HEK293T (cell line): Measurements from ENCODE around the gene CPSF4L.
"Not testable (repeated sequence)": the region's sequence is repeated elsewhere in the genome, so short reads cannot be mapped to it uniquely, and the experiment has no call there.

ENCODE experiments used
- CTCF ChIA-PET: fragments of 350-600 bp; formaldehyde crosslinking; extraction: SDS; loops from one replicate; lab custom pipeline; 2021; ENCODE audit warnings: antibody characterized with exemption, inconsistent platforms; lab: Yijun Ruan, JAX
- POLR2A ChIA-PET: fragments of 350-600 bp; formaldehyde crosslinking; extraction: SDS; loops from one replicate; lab custom pipeline; 2020; ENCODE audit warnings: antibody characterized with exemption, inconsistent platforms; lab: Yijun Ruan, JAX
- DNase-seq: peaks from one replicate; pipeline ENCODE4 v3.0.0; 2012; ENCODE audit warnings: mixed read lengths; ENCODE audit errors: extremely low spot score
- ARNT ChIP-seq: fragments of 450-650 bp; IDR thresholded peaks from 2 replicates; pipeline ENCODE4 v1.6.1; 2017; ENCODE audit warnings: mild to moderate bottlenecking
- BHLHE40 ChIP-seq: fragments of 450-650 bp; IDR thresholded peaks from 2 replicates; pipeline ENCODE4 v1.6.1; 2016; ENCODE audit warnings: mild to moderate bottlenecking, moderate library complexity, borderline replicate concordance
- CTBP1 ChIP-seq: fragments of 450-650 bp; IDR thresholded peaks from 2 replicates; pipeline ENCODE4 v1.6.1; 2016; ENCODE audit warnings: borderline replicate concordance
- ELF4 ChIP-seq: fragments of 450-650 bp; IDR thresholded peaks from 2 replicates; pipeline ENCODE4 v1.6.1; 2017; ENCODE audit warnings: antibody characterized with exemption
- FOXA1 ChIP-seq: fragments of 450-650 bp; IDR thresholded peaks from 2 replicates; pipeline ENCODE4 v1.6.1; 2016; ENCODE audit warnings: mild to moderate bottlenecking
- FOXK2 ChIP-seq: fragments of 450-650 bp; IDR thresholded peaks from 2 replicates; pipeline ENCODE4 v1.6.1; 2016; ENCODE audit warnings: mild to moderate bottlenecking
- FOXM1 ChIP-seq: fragments of 450-650 bp; IDR thresholded peaks from 2 replicates; pipeline ENCODE4 v1.6.1; 2017; ENCODE audit warnings: mild to moderate bottlenecking, borderline replicate concordance
- HDGF ChIP-seq: fragments of 450-650 bp; IDR thresholded peaks from 2 replicates; pipeline ENCODE4 v1.6.1; 2017; ENCODE audit warnings: antibody characterized with exemption, borderline replicate concordance
- L3MBTL2 ChIP-seq: fragments of 450-650 bp; conservative IDR thresholded peaks from 2 replicates; pipeline ENCODE4 v1.6.1; 2016; ENCODE audit warnings: mild to moderate bottlenecking
- LEF1 ChIP-seq: fragments of 450-650 bp; IDR thresholded peaks from 2 replicates; pipeline ENCODE4 v1.6.1; 2017; ENCODE audit warnings: mild to moderate bottlenecking, borderline replicate concordance
- NFRKB ChIP-seq: fragments of 450-650 bp; IDR thresholded peaks from 2 replicates; pipeline ENCODE4 v1.6.1; 2016; ENCODE audit warnings: mild to moderate bottlenecking, moderate library complexity
- PKNOX1 ChIP-seq: fragments of 450-650 bp; IDR thresholded peaks from 2 replicates; pipeline ENCODE4 v1.6.1; 2016
- SP1 ChIP-seq: fragments of 450-650 bp; IDR thresholded peaks from 2 replicates; pipeline ENCODE4 v1.6.1; 2017
- SUZ12 ChIP-seq: fragments of 450-650 bp; IDR thresholded peaks from 2 replicates; pipeline ENCODE4 v1.6.1; 2016; ENCODE audit warnings: mild to moderate bottlenecking
- TARDBP ChIP-seq: fragments of 450-650 bp; IDR thresholded peaks from 2 replicates; pipeline ENCODE4 v1.6.1; 2016
- ZNF384 ChIP-seq: fragments of 450-650 bp; IDR thresholded peaks from 2 replicates; pipeline ENCODE4 v1.6.1; 2016

CPSF4L gene

GRCh38 chr17:73261617-73261951 is at the start of gene CPSF4L:
Gene CPSF4L (minus strand): TSS chr17:73261880. CDS start chr17:73261818, 62 bp downstream.
- ChIA-PET CTCF (interaction anchor here (1.5 kb wide), 1 partner anchor 108 kb away, joined by 4 read pairs; no protein-coding TSS in a partner anchor), POLR2A (interaction anchor here (0.5 kb wide), 1 partner anchor 100 kb away, joined by 3 read pairs; no protein-coding TSS in a partner anchor)
- DNase-seq = no peak
- TF ChIP-seq FOXM1 = no peak
- no peak for TF ChIP-seq ELF4
- TF ChIP-seq ZNF384 = no peak
- TF ChIP-seq FOXA1 = no peak
- no peak for TF ChIP-seq L3MBTL2
- TF ChIP-seq FOXK2 = no peak
- TF ChIP-seq TARDBP = no peak
- TF ChIP-seq NFRKB = no peak
- TF ChIP-seq ARNT = no peak
- no peak for TF ChIP-seq CTBP1
- no peak for TF ChIP-seq PKNOX1
- TF ChIP-seq LEF1 = no peak
- no peak for TF ChIP-seq HDGF
- no peak for TF ChIP-seq SUZ12
- no peak for TF ChIP-seq SP1
- no peak for TF ChIP-seq BHLHE40

DNA sequence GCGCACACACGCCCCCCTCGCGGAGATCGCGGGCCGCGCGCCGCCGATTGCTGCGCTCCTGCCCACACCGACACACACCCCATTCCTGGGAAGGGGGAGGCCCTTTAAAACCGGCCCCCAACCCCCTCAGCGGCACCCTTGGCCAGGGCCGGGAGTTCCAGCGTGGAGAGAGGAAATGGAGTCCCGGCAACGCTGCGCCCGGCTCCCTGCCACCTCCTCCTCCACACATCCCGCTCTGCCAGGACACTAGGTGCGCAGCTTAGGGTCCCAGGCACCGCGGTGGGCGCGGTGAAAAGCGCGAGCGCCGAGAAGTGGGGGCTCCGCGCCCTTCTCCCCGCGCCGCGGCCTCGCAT is 49.7 kb upstream of the CPSF4L start:
- CTCF ChIA-PET = interaction anchor here (0.6 to 2.3 kb wide), 10 partner anchors 9 to 625 kb away, joined by 3 to 10 read pairs (median 3); no protein-coding TSS in a partner anchor
- no peak for DNase-seq
- TF ChIP-seq L3MBTL2 = no peak
- no peak for TF ChIP-seq SP1
- TF ChIP-seq PKNOX1 = no peak
- TF ChIP-seq TARDBP = no peak
- TF ChIP-seq FOXM1 = no peak
- TF ChIP-seq CTBP1 = no peak
- TF ChIP-seq ZNF384 = no peak
- POLR2A ChIA-PET = interaction anchor here (0.6 to 3.1 kb wide), 18 partner anchors 9 to 334 kb away, joined by 3 to 17 read pairs (median 4); a partner anchor contains a TSS

DNA sequence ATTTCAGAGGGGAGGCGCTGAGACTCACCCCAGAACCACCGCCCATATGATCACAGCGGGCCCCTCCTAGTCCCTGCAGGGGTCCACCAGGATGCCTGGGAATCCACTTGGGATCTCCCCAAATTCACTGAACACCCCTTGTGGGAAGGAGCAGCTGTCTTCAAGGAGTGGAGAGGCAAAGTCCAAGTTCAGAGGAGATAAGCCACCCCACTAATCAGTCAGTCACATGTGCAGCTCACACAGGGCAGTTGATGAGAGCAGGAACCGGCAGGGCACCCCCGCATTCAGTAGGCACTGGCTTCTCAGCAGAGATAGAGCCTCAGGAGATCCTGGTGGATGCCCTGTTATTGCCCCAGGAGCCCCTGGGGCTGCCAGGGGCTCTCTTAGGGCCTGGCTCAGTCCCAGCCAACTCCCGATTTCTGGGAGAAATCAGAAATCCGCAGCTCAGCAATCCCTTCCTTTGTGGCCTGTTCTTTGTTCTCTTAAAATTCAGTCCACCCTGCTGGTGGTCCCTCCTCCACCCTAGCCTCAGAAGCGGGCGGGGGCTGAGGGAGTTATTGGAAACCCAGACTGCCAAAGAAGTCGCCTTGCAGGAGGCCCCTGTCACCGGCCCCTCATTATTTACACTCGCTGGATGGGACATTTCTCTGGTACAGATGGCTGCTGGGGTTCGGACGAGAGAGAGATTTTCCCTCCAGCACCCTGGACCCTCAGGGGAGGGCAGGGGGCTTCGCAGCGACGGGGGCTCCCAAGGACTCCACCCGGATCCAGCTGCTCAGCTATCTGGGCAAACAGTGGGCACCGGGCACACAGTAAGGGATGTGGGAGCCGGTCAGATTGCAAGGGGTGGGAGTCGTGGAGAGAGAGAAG is 48.3 kb upstream of the CPSF4L start:
- ChIA-PET CTCF (interaction anchor here (0.6 to 2.3 kb wide), 8 partner anchors 10 to 623 kb away, joined by 3 to 7 read pairs (median 3); no protein-coding TSS in a partner anchor), POLR2A (interaction anchor here (0.9 to 3.1 kb wide), 8 partner anchors 10 to 54 kb away, joined by 3 to 17 read pairs (median 5); no protein-coding TSS in a partner anchor)
- TF ChIP-seq SP1 (no peak), TARDBP (no peak), ELF4 (no peak)
- no peak for DNase-seq

DNA sequence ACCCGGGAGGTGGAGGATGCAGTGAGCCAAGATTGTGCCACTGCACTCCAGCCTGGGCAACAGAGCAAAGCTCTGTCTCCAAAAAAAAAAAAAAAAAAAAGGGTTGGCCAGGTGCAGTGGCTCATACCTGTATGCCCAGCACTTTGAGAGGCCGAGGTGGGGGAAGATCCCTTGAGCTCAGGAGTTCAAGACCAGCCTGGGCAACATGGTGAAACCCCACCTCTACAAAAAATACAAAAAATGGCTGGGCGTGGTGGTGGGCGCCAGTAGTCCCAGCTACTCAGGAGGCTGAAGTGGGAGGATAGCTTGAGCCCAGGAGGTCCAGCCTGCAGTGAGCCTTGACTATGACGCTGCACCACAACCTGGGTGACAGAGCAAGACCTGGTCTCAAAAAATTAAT is 47.3 kb upstream of the CPSF4L start:
- ChIA-PET CTCF (interaction anchor here (0.9 kb wide), 1 partner anchor 9 kb away, joined by 3 read pairs; no protein-coding TSS in a partner anchor), POLR2A (interaction anchor here (1.3 kb wide), 1 partner anchor 10 kb away, joined by 4 read pairs; no protein-coding TSS in a partner anchor)
- DNase-seq = not testable (repeated sequence)

GRCh38 chr17:73308017-73308823 is 46.5 kb upstream of the CPSF4L start:
- CTCF ChIA-PET = no interaction called here
- POLR2A ChIA-PET = interaction anchor here (1.3 kb wide), 1 partner anchor 9 kb away, joined by 4 read pairs; no protein-coding TSS in a partner anchor
- TF ChIP-seq FOXA1 (no peak), L3MBTL2 (no peak), NFRKB (no peak), CTBP1 (no peak), BHLHE40 (no peak), LEF1 (no peak), ELF4 (no peak), HDGF (no peak)
- no peak for DNase-seq

DNA sequence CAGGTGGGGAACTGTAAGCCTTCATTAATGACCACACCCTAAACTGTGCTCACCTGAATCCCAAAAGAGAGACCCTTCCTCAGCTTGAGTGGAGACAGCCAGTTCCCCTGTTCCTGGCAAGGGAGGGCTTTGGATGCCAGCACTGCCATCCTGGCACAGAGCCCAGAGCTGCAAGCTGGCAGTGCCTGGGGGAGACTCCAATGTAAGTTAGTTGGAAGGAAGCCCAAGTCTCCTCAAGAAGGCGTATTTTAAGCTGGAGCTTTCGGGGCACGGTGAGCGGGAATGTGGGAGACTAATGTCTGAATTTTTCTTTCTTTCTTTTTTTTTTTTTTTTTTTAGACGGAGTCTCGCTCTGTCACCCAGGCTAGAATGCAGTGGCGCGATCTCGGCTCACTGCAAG is 45.5 kb upstream of the CPSF4L start:
- POLR2A ChIA-PET = no interaction called here
- DNase-seq = no peak
- CTCF ChIA-PET = interaction anchor here (0.5 to 0.7 kb wide), 2 partner anchors 48 to 54 kb away, joined by 3 to 6 read pairs; no protein-coding TSS in a partner anchor
- TF ChIP-seq SUZ12 (no peak), ARNT (no peak), FOXA1 (no peak), NFRKB (no peak), ZNF384 (no peak), L3MBTL2 (no peak), BHLHE40 (no peak), PKNOX1 (no peak), HDGF (no peak), FOXK2 (no peak), SP1 (no peak), TARDBP (no peak), CTBP1 (no peak), LEF1 (no peak), FOXM1 (no peak)
